Pancreas (tissue), 10 donors: ENCODE data around the gene NUDT8. TPM values are rescaled to one million over a fixed set of nuclear protein-coding genes. Genes with fewer than 3 reads are reported as not detected.

Experiments
- ATAC-seq, 4 donors: fragments of 200-7000 bp; cut with Tn5 transposase; one replicate each; pipeline versions ENCODE4 v1.8.0 to v1.9.1; 2020; ENCODE audit warnings: mild to moderate bottlenecking in 4 of 4, moderate library complexity in 4 of 4
- DNase-seq, 6 donors: peaks; one replicate each; pipeline ENCODE4 v3.0.0-alpha.2; 2020
- FAIRE-seq: peaks from 2 replicates; lab custom pipeline; 2012; peaks lifted over from hg19 to GRCh38; lab: Jason Lieb, UNC
- H3K27ac ChIP-seq, 4 donors: fragments of 200-600 bp; sonication (generic); 1 replicate in 3 of 4; 2 replicates in 1 of 4; pipeline versions ENCODE4 v1.5.0 to v1.8.0; 2020
- H3K27me3 ChIP-seq, 4 donors: fragments of 200-600 bp; one replicate each; pipeline ENCODE4 v1.8.0; 2021
- H3K36me3 ChIP-seq, 3 donors: fragments of 200-600 bp; sonication (generic) in 1 of 3; one replicate each; pipeline versions ENCODE4 v1.5.0 to v1.8.0; 2020 to 2021
- H3K4me1 ChIP-seq, 3 donors: fragments of 200-600 bp; one replicate each; pipeline ENCODE4 v1.8.0; 2021
- H3K4me3 ChIP-seq, 4 donors: fragments of 200-600 bp; sonication (generic) in 2 of 4; one replicate each; pipeline versions ENCODE4 v1.5.0 to v1.8.0; 2020 to 2021
- H3K9me3 ChIP-seq, 4 donors: fragments of 200-600 bp; one replicate each; pipeline ENCODE4 v1.8.0; 2021
- whole genome bisulfite sequencing, 2 donors: extraction: QIAGEN DNeasy Blood & Tissue Kit; methylation state at CpG; one replicate each; pipeline ENCODE4 v1.1.7; 2013; 5-methylcytosine and 5-hydroxymethylcytosine counted together
- intact Hi-C, 3 donors: fragments of 100-400 bp; cut with DNase I; formaldehyde crosslinking; loops; one replicate each; pipeline versions ENCODE4 v1.11.1 to v1.14.2; 2022
- polyA plus RNA-seq, 2 donors: library from polyadenylated mRNA; stranded (reverse); fragments of 200-250 nt; gene quantifications; one replicate each; pipeline ENCODE4 v1.2.3, GENCODE V29; 2013
- total RNA-seq, 6 donors: library from RNA; stranded (reverse); fragmentation: NEBNext Ultra II Directional in 4 of 6; extraction: Animal tissue kit (Norgen Biotek cat#: 25700) in 4 of 6; gene quantifications; one replicate each; pipeline versions ENCODE4 v1.2.1 to v1.2.4, GENCODE V29; 2021 to 2023
- TF ChIP-seq, protein P1 (sequence below), 4 donors: fragments of 200-600 bp; sonication (generic) in 3 of 4; IDR thresholded peaks; one replicate each; pipeline versions ENCODE4 v1.5.0 to v1.8.0; 2021; ENCODE audit warnings: antibody characterized with exemption in 4 of 4
- donor health status: healthy with polysubstance abuse.
- donor health status: DM: no; HTN: no; CAD: no; lungs with moderate emphysema.
- donor health status: DM: no; HTN: no; CAD: no.
- donor health status: control.
- donor health status: control.
- donor health status: Bipolar disorder and iron deficiency.
- donor health status: DM: yes; HTN: yes; CAD: no.
- donor health status: DM: no; HTN: no; CAD: no.
- donor health status: DM: no; HTN: no; CAD: no.
- donor health status: DM: yes; HTN: yes; CAD: no.

NUDT8 gene
- total and polyA plus RNA-seq, 8 donors, result 4.3 to 11.0 (median 6.3) TPM

DNA sequence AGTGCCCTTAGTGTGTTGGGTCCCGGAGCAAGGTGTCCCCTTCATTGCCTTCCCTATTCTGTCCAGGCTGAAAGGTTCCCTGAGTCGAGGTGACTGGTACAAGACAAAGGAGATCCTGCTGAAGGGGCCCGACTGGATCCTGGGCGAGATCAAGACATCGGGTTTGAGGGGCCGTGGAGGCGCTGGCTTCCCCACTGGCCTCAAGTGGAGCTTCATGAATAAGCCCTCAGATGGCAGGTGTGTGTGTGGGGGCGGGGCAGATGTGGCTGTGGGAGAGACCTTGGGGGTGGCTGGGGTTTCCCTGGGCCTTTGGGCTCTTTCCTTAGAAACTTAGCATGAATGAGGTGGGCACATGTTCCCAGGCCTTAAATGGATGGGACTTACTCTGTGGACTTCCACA, 21.3 kb downstream of the NUDT8 start:
- Histone ChIP-seq H3K36me3 (peaks cover 5 to 26% (median 15%) of the 10 kb centered on the region in 3 donors), H3K27ac (no peak overlapping the region), H3K4me3 (no peak overlapping the region), H3K4me1 (peaks cover 0 to 10% (median 0%) of the 10 kb centered on the region in 3 donors), H3K9me3 (no peaks in the 10 kb centered on the region), H3K27me3 (no peaks in the 10 kb centered on the region)
- intact Hi-C loops, result loop anchor here in 1 of 3 donors (5.0 kb wide), 1 partner anchor 36 kb away; no protein-coding TSS in a partner anchor
- TF ChIP-seq, protein P1, sequence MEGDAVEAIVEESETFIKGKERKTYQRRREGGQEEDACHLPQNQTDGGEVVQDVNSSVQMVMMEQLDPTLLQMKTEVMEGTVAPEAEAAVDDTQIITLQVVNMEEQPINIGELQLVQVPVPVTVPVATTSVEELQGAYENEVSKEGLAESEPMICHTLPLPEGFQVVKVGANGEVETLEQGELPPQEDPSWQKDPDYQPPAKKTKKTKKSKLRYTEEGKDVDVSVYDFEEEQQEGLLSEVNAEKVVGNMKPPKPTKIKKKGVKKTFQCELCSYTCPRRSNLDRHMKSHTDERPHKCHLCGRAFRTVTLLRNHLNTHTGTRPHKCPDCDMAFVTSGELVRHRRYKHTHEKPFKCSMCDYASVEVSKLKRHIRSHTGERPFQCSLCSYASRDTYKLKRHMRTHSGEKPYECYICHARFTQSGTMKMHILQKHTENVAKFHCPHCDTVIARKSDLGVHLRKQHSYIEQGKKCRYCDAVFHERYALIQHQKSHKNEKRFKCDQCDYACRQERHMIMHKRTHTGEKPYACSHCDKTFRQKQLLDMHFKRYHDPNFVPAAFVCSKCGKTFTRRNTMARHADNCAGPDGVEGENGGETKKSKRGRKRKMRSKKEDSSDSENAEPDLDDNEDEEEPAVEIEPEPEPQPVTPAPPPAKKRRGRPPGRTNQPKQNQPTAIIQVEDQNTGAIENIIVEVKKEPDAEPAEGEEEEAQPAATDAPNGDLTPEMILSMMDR (IDR thresholded peaks at IDR 0.05), result no peak
- ATAC-seq, result no peak
- peak in 1 of 6 donors; percentile 37 for DNase-seq
- 88 to 93% methylated on average over 8 of the region's 8 CpGs for WGBS, 2 donors
- FAIRE-seq, result no peak

DNA sequence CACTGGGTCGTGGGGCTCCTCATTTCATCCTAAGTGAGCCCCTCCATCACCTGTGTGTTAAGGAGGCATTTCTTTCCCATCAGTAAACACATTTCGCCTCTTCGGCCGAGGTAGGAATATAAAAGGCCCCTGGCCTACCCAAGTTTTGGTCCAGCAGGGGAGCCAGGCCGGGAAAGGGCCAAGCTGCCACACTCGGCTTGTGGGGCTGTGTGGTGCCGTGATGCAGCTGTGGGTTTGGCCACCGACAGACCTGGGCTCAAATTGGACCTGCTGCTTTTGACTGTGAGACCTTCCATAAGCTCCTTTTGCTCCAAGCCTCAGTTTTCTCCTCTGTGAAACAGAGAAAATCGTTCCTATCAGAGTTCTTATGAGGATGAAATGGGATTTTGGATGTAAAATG, 22.2 kb downstream of the NUDT8 start:
- Histone ChIP-seq H3K36me3 (peaks cover 5 to 26% (median 15%) of the 10 kb centered on the region in 3 donors), H3K4me1 (peaks cover 0 to 10% (median 0%) of the 10 kb centered on the region in 3 donors), H3K27me3 (no peaks in the 10 kb centered on the region), H3K27ac (no peak overlapping the region), H3K9me3 (no peaks in the 10 kb centered on the region), H3K4me3 (peak overlapping the region; percentile 90 to 99 (median 98))
- TF ChIP-seq, protein P1 (IDR thresholded peaks at IDR 0.05), result no peak
- intact Hi-C loops, result loop anchor here in 1 of 3 donors (5.0 kb wide), 1 partner anchor 35 kb away; no protein-coding TSS in a partner anchor
- no peak for FAIRE-seq
- WGBS, 2 donors, result 23 to 25% methylated on average over 9 of the region's 9 CpGs
- DNase-seq, result no peak
- no peak for ATAC-seq

DNA sequence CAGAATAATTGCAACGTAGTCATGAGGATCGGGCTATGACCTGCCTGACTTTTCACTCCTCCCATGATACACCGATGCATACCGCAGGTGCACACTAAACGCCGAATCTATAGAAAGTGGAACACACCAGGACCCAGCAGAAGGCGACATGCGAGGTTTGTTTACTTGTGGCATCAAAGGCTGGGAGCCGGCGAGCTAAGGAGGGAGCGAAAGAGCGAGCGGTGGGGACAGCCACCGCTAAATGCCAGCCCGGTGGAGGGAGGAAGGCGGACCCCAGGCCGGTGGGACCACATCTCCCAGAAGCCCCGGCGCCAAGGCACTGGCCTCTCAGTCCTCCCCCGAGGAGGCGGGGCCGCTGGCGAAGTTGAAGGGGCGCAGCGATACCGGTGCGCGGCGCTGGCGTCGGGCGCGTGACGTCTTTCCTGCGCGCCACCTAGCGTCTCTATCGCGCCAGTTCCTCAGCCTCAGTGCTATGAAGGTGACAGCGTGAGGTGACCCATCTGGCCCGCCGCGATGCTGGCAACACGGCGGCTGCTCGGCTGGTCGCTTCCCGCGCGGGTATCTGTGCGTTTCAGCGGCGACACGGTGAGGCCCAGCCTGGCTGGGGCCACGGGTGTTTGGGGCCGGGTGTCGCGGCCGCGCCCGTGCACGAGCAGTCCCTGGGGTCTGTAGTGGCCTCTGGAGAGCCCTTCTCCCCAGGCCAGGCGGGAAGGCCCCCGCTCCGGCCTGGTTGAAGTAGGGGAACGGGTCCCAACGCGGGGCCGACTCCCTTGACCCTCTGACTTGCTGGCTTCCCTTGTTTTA, 23.0 kb downstream of the NUDT8 start, which contains the start of gene NDUFV1:
Gene NDUFV1 (plus strand): TSS at position 445 of the 804 bp plus-strand sequence. CDS start 69 bp downstream, at position 514.
- peak; percentile 96 to 99 (median 98) for DNase-seq
- H3K4me1 ChIP-seq, result peaks cover 0 to 10% (median 0%) of the 10 kb centered on the region in 3 donors
- TF ChIP-seq, protein P1 (IDR thresholded peaks at IDR 0.05), result peak; percentile 38 to 71 (median 60)
- 0% methylated on average over 64 to 69 of the region's 69 CpGs for WGBS, 2 donors
- peaks cover 5 to 21% (median 15%) of the 10 kb centered on the region in 3 donors for H3K36me3 ChIP-seq
- H3K4me3 ChIP-seq, result peak within 1 kb of the TSS; percentile 90 to 99 (median 98)
- no peaks in the 10 kb centered on the region for H3K27me3 ChIP-seq
- peak within 1 kb of the TSS; percentile 28 to 65 (median 54) for H3K27ac ChIP-seq
- H3K9me3 ChIP-seq, result no peaks in the 10 kb centered on the region
- FAIRE-seq, result peak; percentile 20
- ATAC-seq, result peak; percentile 99
- intact Hi-C loops, result loop anchor here in 1 of 3 donors (5.0 kb wide), 1 partner anchor 34 kb away; no protein-coding TSS in a partner anchor

DNA sequence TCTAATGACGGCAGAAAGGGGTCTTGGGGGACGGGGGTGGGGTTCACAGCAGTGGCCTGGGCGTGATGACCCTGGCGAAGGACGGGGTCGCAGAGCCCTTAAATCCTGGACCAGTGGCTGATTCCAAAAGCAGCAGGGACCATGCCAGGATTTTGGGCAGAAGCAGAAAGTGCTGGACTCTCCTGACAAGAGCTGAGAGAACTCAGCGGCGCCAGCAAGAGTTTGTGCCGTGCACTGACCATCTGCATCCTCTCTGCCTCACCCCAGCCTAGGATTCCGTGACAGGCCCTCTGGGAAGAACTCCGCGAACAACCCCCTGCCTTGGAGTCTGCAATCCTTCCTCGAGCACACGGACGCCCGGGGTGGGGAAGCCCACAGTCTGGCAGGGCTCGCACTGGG, 23.6 kb downstream of the NUDT8 start:
- intact Hi-C loops, result loop anchor here in 1 of 3 donors (5.0 kb wide), 1 partner anchor 34 kb away; no protein-coding TSS in a partner anchor
- no peak for FAIRE-seq
- DNase-seq, result peak in 4 of 6 donors; percentile 21 to 66 (median 42)
- ATAC-seq, result peak in 1 of 4 donors; percentile 14
- H3K27me3 ChIP-seq, result no peaks in the 10 kb centered on the region
- H3K4me3 ChIP-seq, result peak overlapping the region; percentile 90 to 99 (median 98)
- TF ChIP-seq, protein P1 (IDR thresholded peaks at IDR 0.05), result no peak
- H3K4me1 ChIP-seq, result peaks cover 0 to 10% (median 0%) of the 10 kb centered on the region in 3 donors
- WGBS, 2 donors, result 27 to 31% methylated on average over 17 of the region's 17 CpGs
- H3K36me3 ChIP-seq, result peaks cover 5 to 18% (median 11%) of the 10 kb centered on the region in 3 donors
- H3K27ac ChIP-seq, result peak overlapping the region; percentile 28 to 65 (median 38)
- no peaks in the 10 kb centered on the region for H3K9me3 ChIP-seq
